Erythroblast (primary cell): ENCODE measurements around the gene EMP2.

Source experiments
- GATA1 ChIP-seq: IDR thresholded peaks from 2 replicates; pipeline ENCODE4 v1.6.1; 2011; ENCODE audit warnings: low read depth, mild to moderate bottlenecking, control low read depth, low read length, moderate library complexity
- POLR2A ChIP-seq: IDR thresholded peaks from 2 replicates; pipeline ENCODE4 v1.6.1; 2011; ENCODE audit warnings: mild to moderate bottlenecking, low read length

DNA sequence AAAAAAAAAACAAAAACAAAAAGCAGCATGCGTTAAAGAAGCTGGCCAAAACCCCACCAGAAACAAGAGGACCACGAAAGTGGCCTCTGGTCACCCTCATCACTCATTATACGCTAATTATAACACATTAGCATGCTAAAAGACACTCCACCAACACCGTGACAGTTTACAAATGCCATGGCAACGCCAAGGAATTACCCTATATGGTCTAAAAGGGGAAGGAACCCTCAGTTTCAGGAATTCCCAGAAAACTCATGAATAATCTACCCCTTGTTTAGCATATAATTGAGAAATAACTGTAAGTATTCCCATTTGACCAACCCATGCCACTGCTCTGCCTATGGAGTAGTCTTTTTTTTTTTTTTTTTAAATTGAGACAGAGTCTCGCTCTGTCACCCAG lies 77.6 kb downstream of the EMP2 start:
- TF ChIP-seq POLR2A (no peak), GATA1 (no peak)
